Thyroid gland (tissue), 4 donors: ENCODE measurements around the gene KLHDC10. TPM values are rescaled to one million over a fixed set of nuclear protein-coding genes. Genes with fewer than 3 reads are reported as not detected.
"Not testable (repeated sequence)": the region's sequence is repeated elsewhere in the genome, so short reads cannot be mapped to it uniquely, and the experiment has no call there.

Experiments
- DNase-seq, 2 donors: peaks; one replicate each; pipeline ENCODE4 v3.0.0-alpha.2; 2019
- H3K27ac ChIP-seq, 3 donors: fragments of 200-600 bp; sonication (generic); 1 replicate in 2 of 3; 2 replicates in 1 of 3; pipeline ENCODE4 v1.5.1; 2016 to 2019; ENCODE audit warnings: mild to moderate bottlenecking in 1 of 3, moderate library complexity in 1 of 3
- H3K27me3 ChIP-seq: fragments of 200-600 bp; sonication (generic); one replicate; pipeline ENCODE4 v1.5.1; 2019
- H3K36me3 ChIP-seq, 2 donors: fragments of 200-600 bp; sonication (generic); one replicate each; pipeline ENCODE4 v1.5.1; 2016 to 2019
- H3K4me1 ChIP-seq, 2 donors: fragments of 200-600 bp; sonication (generic); one replicate each; pipeline ENCODE4 v1.5.1; 2017 to 2019
- H3K4me3 ChIP-seq, 3 donors: fragments of 200-600 bp; sonication (generic); replicated peaks in 1 of 3; 1 replicate in 2 of 3; 2 replicates in 1 of 3; pipeline ENCODE4 v1.5.1; 2016; ENCODE audit warnings: mild to moderate bottlenecking in 1 of 3
- H3K9me3 ChIP-seq: fragments of 200-600 bp; sonication (generic); one replicate; pipeline ENCODE4 v1.5.1; 2017
- CTCF ChIP-seq, 6 experiments: fragments of 200-600 bp in 3 of 6; fragments of 450-650 bp in 3 of 6; sonication (generic) in 3 of 6; IDR thresholded peaks; one replicate each; pipeline ENCODE4 v1.5.1; 2016 to 2019; ENCODE audit warnings: antibody characterized with exemption in 6 of 6, mild to moderate bottlenecking in 2 of 6, inconsistent platforms in 1 of 6, moderate library complexity in 1 of 6
- POLR2A ChIP-seq, 2 donors: fragments of 450-650 bp; IDR thresholded peaks; one replicate each; pipeline ENCODE4 v1.6.1; 2017; ENCODE audit warnings: antibody characterized with exemption in 2 of 2, mild to moderate bottlenecking in 2 of 2, moderate library complexity in 1 of 2
- WGBS, 2 donors: methylation state at CpG; one replicate each; pipeline ENCODE4 v1.1.5; 2017; 5-methylcytosine and 5-hydroxymethylcytosine counted together
- intact Hi-C: fragments of 100-400 bp; cut with DNase I; formaldehyde crosslinking; loops from one replicate; pipeline ENCODE4 v1.15.1; 2023
- small RNA-seq: library from RNA; depleted of rRNA; stranded (forward); fragments of <200 nt; gene quantifications from one replicate; pipeline ENCODE3, GENCODE V24; 2016
- total RNA-seq, 4 donors: library from RNA; depleted of rRNA; stranded (reverse); fragments of >200 nt; gene quantifications; one replicate each; pipeline ENCODE4 v1.2.3, GENCODE V29; 2016

Gene KLHDC10
- total RNA-seq, 4 donors from 2014 or later = 27.4 to 41.6 (median 30.8) TPM

GRCh38 chr7:130180571-130181262, 110.4 kb downstream of the KLHDC10 start:
- TF ChIP-seq CTCF (IDR thresholded peaks at IDR 0.05) = no peak
- no peak for TF ChIP-seq POLR2A (IDR thresholded peaks at IDR 0.05)
- H3K4me1 ChIP-seq = peaks cover 3 to 5% of the 10 kb centered on the region in 2 donors
- no peak overlapping the region for H3K4me3 ChIP-seq
- no peak overlapping the region for H3K27ac ChIP-seq
- H3K9me3 ChIP-seq = no peaks in the 10 kb centered on the region
- DNase-seq = no peak
- intact Hi-C loops = no loop called here
- H3K27me3 ChIP-seq = no peaks in the 10 kb centered on the region
- peaks cover 5 to 8% of the 10 kb centered on the region in 2 donors for H3K36me3 ChIP-seq
- WGBS, 2 donors = 95 to 96% methylated on average over 9 of the region's 9 CpGs

GRCh38 chr7:130181263-130181605, 110.9 kb downstream of the KLHDC10 start:
- Histone ChIP-seq H3K9me3 (no peaks in the 10 kb centered on the region), H3K27me3 (no peaks in the 10 kb centered on the region), H3K4me1 (peaks cover 3 to 5% of the 10 kb centered on the region in 2 donors), H3K27ac (no peak overlapping the region), H3K36me3 (peaks cover 5 to 8% of the 10 kb centered on the region in 2 donors), H3K4me3 (no peak overlapping the region)
- no peak for DNase-seq
- WGBS, 2 donors = 96 to 97% methylated on average over 2 of the region's 2 CpGs
- intact Hi-C loops = no loop called here
- TF ChIP-seq POLR2A (IDR thresholded peaks at IDR 0.05) (no peak), CTCF (IDR thresholded peaks at IDR 0.05) (no peak)

GRCh38 chr7:130182990-130183389, 112.7 kb downstream of the KLHDC10 start:
- TF ChIP-seq CTCF (IDR thresholded peaks at IDR 0.05) (no peak), POLR2A (IDR thresholded peaks at IDR 0.05) (no peak)
- Histone ChIP-seq H3K9me3 (no peaks in the 10 kb centered on the region), H3K4me1 (peaks cover 3 to 5% of the 10 kb centered on the region in 2 donors), H3K27me3 (no peaks in the 10 kb centered on the region), H3K27ac (no peak overlapping the region), H3K4me3 (no peak overlapping the region), H3K36me3 (peaks cover 5 to 8% of the 10 kb centered on the region in 2 donors)
- 95 to 99% methylated on average over 2 of the region's 2 CpGs for WGBS, 2 donors
- no peak for DNase-seq
- intact Hi-C loops = no loop called here

GRCh38 chr7:130184349-130184748, 114.0 kb downstream of the KLHDC10 start:
- intact Hi-C loops, H3K9me3 ChIP-seq, H3K4me3 ChIP-seq, H3K27ac ChIP-seq, H3K27me3 ChIP-seq, DNase-seq, H3K36me3 ChIP-seq, H3K4me1 ChIP-seq: not testable (repeated sequence)
- 93 to 98% methylated on average over 5 of the region's 5 CpGs for WGBS, 2 donors

Small RNAs within 50 kb of the gene (small RNA-seq; reads per million reads assigned to genes)
- gene RNA5SP245 = not detected

Other genes starting within 250 kb of the KLHDC10 start
- 100 to 1,000 TPM in 3 of 4 donors, 10 to 100 TPM in 1; 97.7 to 156 (median 122) TPM for gene UBE2H, start 117.6 kb upstream of the KLHDC10 start, total RNA-seq
- gene ZC3HC1, start 19.2 kb upstream of the KLHDC10 start, total RNA-seq = 10 to 100 TPM; 11.8 to 17.9 (median 16.7) TPM
- gene TMEM209, start 134.9 kb downstream of the KLHDC10 start, total RNA-seq = 10 to 100 TPM; 19.5 to 28.0 (median 24.5) TPM
- not detected for gene SSMEM1, start 137.3 kb downstream of the KLHDC10 start, total RNA-seq
- not detected for gene CPA2, start 196.3 kb downstream of the KLHDC10 start, total RNA-seq
- not detected for gene CPA4, start 222.6 kb downstream of the KLHDC10 start, total RNA-seq